Measurements from ENCODE around the gene ZNF385C. TPM values are rescaled to one million over a fixed set of nuclear protein-coding genes. Genes with fewer than 3 reads are reported as not detected.

ZNF385C gene
- total and polyA plus RNA-seq, 2 of the 13 experiments (the other 11 are each of a cell fraction or from before 2014, with no cell fraction given) = 2.3 to 6.1 TPM

GRCh38 chr17:42019509-42020404, 78.5 kb downstream of the ZNF385C start, which contains the start of gene NKIRAS2 (continued):
- peak; percentile 88 for TF ChIP-seq GMEB1 (CRISPR knock-in tag; IDR thresholded peaks at IDR 0.05; ENCODE audit: borderline replicate concordance)
- TF ChIP-seq ZFY (CRISPR knock-in tag; IDR thresholded peaks at IDR 0.05) = peak; percentile 80
- TF ChIP-seq ZNF629 (CRISPR knock-in tag; conservative IDR thresholded peaks at IDR 0.05) = peak; percentile 16; the same call in 1 of the 2 replicates
- no peak for TF ChIP-seq CBX2 (IDR thresholded peaks at IDR 0.05; ENCODE audit: low read depth, low read length)
- no peak for TF ChIP-seq CBX2 (CRISPR knock-in tag; IDR thresholded peaks at IDR 0.05; ENCODE audit: low read depth)
- peak; percentile 65; the same call in 1 of the 2 replicates for TF ChIP-seq ETV6 (CRISPR knock-in tag; conservative IDR thresholded peaks at IDR 0.05)
- TF ChIP-seq POGZ (CRISPR knock-in tag; IDR thresholded peaks at IDR 0.05) = peak; percentile 99
- peak; percentile 88; the same call in 1 of the 2 replicates for TF ChIP-seq ERF (CRISPR knock-in tag; IDR thresholded peaks at IDR 0.05)
- TF ChIP-seq ZNF407 (CRISPR knock-in tag; IDR thresholded peaks at IDR 0.05; ENCODE audit: not compliant biosample characterization) = no peak
- no peak for TF ChIP-seq TBL1XR1 (IDR thresholded peaks at IDR 0.05; ENCODE audit: borderline replicate concordance, low read length, partially characterized antibody)
- TF ChIP-seq ZNF180 (CRISPR knock-in tag; IDR thresholded peaks at IDR 0.05; ENCODE audit: borderline replicate concordance, low read depth) = no peak
- TF ChIP-seq REXO4 (CRISPR knock-in tag; IDR thresholded peaks at IDR 0.05; ENCODE audit: borderline replicate concordance) = no peak
- TF ChIP-seq ZBTB46 (CRISPR knock-in tag; IDR thresholded peaks at IDR 0.05; ENCODE audit: borderline replicate concordance) = peak; percentile 81; the same call in 1 of the 2 replicates
- no peak for TF ChIP-seq NFKBIZ (CRISPR knock-in tag; IDR thresholded peaks at IDR 0.05)
- no peak for TF ChIP-seq ZNF558 (CRISPR knock-in tag; IDR thresholded peaks at IDR 0.05; ENCODE audit: borderline replicate concordance)
- TF ChIP-seq ARNTL (CRISPR knock-in tag; IDR thresholded peaks at IDR 0.05) = peak; percentile 88
